Tibial nerve (tissue), 4 donors: ENCODE results near the gene ELK3. TPM values are rescaled to one million over a fixed set of nuclear protein-coding genes. Genes with fewer than 3 reads are reported as not detected.

Source experiments
- small RNA-seq: library from RNA; depleted of rRNA; stranded (forward); fragments of <200 nt; gene quantifications from one replicate; pipeline ENCODE3, GENCODE V24; 2016
- total RNA-seq, 4 donors: library from RNA; depleted of rRNA; stranded (reverse); fragments of >200 nt; gene quantifications; one replicate each; pipeline ENCODE4 v1.1.0, GENCODE V29; 2016

The ELK3 gene
- total RNA-seq, 4 donors from 2014 or later, result 9.4 to 28.6 (median 17.7) TPM

Small RNA genes lying within 50 kb of the gene (small RNA-seq; reads per million reads assigned to genes)
- not detected for gene RNU4-24P

Other genes starting within 250 kb of the ELK3 start
- gene HAL, start 198.0 kb upstream of the ELK3 start, total RNA-seq, result 1 to 10 TPM in 1 of 4 donors, under 1 TPM in 3; 0.20 to 1.5 (median 0.32) TPM
- gene LTA4H, start 158.8 kb upstream of the ELK3 start, total RNA-seq, result 10 to 100 TPM; 41.4 to 50.2 (median 44.7) TPM
- gene CDK17, start 206.1 kb downstream of the ELK3 start, total RNA-seq, result 10 to 100 TPM; 65.1 to 89.4 (median 71.2) TPM